ENCODE measurements around the gene PCK2. TPM values are rescaled to one million over a fixed set of nuclear protein-coding genes. Genes with fewer than 3 reads are reported as not detected.

Gene PCK2
- total RNA-seq, 2 donors from 2014 or later, result 1.8 to 10.7 TPM

DNA sequence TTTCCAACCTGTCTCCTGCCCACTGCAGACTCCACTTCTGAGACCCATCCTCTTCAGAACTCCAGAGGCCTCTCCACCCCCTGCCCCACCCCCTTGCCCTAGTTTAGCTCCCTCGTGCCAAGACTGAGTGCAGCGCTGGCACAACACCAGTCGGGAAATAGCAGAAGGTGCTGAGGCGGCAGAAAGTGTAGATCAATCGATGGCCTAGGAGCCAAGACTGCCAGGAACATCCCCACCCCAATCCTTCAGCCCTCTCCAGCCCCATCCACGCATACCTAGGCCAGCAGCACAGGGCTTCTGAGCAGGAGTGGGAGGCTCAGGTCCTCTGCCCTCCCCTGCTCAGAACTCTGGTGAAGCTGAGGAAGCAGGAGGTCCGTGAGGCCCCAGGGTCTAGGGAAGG lies 21.7 kb upstream of the PCK2 start:
- no peak overlapping the region for H3K27ac ChIP-seq
- peaks cover 0 to 11% of the 10 kb centered on the region in 2 donors for H3K4me1 ChIP-seq
- TF ChIP-seq, protein P1, sequence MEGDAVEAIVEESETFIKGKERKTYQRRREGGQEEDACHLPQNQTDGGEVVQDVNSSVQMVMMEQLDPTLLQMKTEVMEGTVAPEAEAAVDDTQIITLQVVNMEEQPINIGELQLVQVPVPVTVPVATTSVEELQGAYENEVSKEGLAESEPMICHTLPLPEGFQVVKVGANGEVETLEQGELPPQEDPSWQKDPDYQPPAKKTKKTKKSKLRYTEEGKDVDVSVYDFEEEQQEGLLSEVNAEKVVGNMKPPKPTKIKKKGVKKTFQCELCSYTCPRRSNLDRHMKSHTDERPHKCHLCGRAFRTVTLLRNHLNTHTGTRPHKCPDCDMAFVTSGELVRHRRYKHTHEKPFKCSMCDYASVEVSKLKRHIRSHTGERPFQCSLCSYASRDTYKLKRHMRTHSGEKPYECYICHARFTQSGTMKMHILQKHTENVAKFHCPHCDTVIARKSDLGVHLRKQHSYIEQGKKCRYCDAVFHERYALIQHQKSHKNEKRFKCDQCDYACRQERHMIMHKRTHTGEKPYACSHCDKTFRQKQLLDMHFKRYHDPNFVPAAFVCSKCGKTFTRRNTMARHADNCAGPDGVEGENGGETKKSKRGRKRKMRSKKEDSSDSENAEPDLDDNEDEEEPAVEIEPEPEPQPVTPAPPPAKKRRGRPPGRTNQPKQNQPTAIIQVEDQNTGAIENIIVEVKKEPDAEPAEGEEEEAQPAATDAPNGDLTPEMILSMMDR (IDR thresholded peaks at IDR 0.05), result no peak
- H3K9me3 ChIP-seq, result no peaks in the 10 kb centered on the region
- H3K27me3 ChIP-seq, result no peaks in the 10 kb centered on the region
- H3K4me3 ChIP-seq, result no peak overlapping the region
- DNase-seq (ENCODE audit: low spot score), result no peak
- no peaks in the 10 kb centered on the region for H3K36me3 ChIP-seq

DNA sequence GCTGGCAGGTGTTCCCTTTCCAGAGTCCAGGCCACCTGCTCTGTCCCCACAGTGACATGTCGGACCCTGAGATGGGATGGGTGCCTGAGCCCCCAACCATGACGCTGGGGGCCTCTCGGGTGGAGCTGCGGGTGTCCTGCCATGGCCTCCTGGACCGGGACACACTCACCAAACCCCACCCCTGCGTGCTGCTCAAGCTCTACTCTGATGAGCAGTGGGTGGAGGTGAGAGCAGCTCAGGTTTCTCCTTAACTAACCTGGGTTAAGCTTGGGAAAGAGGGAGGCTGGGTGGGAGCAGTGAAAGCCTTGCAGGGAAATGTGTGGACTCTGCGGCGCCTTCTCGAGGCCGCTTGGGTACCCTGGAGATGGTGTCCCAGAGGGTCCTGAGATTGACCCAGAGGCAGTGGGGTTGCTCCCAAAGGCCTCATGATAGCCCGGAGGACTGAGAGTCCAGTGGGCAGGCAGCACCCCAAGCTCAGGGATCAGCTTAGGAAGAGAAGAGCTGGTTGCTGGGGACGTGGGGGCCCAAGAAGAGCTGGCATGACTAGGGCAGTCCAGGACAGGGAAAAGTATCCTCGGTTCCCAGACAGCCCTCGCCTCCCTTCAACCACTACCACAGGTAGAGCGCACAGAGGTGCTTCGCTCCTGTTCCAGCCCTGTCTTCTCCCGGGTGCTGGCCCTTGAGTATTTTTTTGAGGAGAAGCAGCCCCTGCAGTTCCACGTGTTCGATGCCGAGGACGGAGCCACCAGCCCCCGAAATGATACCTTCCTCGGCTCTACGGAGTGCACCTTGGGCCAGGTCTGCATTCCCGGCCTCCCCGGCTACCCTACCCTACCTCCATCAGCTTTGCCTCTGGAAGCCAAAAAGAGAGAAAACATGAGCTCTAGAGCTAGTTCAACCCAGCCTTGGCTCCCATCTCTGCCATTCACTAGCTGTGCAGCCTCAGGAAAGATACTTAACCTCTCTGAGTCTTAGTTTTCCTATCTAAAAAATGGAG lies 20.9 kb upstream of the PCK2 start:
- no peaks in the 10 kb centered on the region for H3K9me3 ChIP-seq
- no peaks in the 10 kb centered on the region for H3K27me3 ChIP-seq
- no peak for DNase-seq (ENCODE audit: low spot score)
- H3K27ac ChIP-seq, result no peak overlapping the region
- TF ChIP-seq, protein P1 (IDR thresholded peaks at IDR 0.05), result no peak
- no peaks in the 10 kb centered on the region for H3K36me3 ChIP-seq
- H3K4me1 ChIP-seq, result peaks cover 0 to 11% of the 10 kb centered on the region in 2 donors
- no peak overlapping the region for H3K4me3 ChIP-seq

DNA sequence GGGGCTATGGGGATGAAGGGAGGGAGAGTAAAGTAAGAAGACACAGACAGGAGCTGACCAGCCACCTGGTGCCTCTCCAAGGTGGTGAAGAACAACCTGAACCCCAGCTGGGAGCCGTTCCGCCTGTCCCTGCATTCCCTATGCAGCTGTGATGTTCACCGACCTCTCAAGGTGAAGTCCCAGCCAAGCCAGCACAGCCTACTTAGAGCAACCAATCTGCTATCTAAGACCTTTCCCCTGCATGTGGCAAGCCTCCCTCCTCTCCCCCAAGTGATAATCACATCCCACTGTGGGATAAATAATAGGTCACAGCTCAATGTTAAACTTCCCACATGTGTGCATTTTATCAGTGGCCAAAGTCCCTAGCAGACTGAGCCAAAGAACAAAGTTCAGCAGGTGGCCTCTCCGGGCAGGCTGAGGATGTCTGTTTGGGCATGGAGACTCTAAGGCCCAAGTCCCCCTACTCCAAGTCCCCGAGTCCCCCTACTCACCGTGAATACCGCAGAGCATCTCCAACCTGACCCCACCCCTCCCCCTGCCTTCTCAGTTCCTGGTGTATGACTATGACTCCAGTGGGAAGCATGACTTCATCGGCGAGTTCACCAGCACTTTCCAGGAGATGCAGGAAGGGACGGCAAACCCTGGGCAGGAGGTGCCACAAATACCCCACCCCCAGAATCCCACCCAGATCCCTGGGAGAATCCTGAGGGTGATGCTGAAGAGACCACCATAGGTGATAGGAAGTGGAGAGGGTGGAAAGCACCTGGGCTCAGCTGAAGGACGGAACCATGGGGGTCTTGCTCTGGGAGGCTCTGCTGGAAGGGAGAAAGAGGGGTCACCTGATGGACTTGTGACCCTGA lies 19.3 kb upstream of the PCK2 start:
- DNase-seq (ENCODE audit: low spot score), result no peak
- no peaks in the 10 kb centered on the region for H3K27me3 ChIP-seq
- TF ChIP-seq, protein P1 (IDR thresholded peaks at IDR 0.05), result no peak
- H3K4me1 ChIP-seq, result peaks cover 0 to 11% of the 10 kb centered on the region in 2 donors
- no peaks in the 10 kb centered on the region for H3K9me3 ChIP-seq
- no peaks in the 10 kb centered on the region for H3K36me3 ChIP-seq
- no peak overlapping the region for H3K27ac ChIP-seq
- H3K4me3 ChIP-seq, result no peak overlapping the region

DNA sequence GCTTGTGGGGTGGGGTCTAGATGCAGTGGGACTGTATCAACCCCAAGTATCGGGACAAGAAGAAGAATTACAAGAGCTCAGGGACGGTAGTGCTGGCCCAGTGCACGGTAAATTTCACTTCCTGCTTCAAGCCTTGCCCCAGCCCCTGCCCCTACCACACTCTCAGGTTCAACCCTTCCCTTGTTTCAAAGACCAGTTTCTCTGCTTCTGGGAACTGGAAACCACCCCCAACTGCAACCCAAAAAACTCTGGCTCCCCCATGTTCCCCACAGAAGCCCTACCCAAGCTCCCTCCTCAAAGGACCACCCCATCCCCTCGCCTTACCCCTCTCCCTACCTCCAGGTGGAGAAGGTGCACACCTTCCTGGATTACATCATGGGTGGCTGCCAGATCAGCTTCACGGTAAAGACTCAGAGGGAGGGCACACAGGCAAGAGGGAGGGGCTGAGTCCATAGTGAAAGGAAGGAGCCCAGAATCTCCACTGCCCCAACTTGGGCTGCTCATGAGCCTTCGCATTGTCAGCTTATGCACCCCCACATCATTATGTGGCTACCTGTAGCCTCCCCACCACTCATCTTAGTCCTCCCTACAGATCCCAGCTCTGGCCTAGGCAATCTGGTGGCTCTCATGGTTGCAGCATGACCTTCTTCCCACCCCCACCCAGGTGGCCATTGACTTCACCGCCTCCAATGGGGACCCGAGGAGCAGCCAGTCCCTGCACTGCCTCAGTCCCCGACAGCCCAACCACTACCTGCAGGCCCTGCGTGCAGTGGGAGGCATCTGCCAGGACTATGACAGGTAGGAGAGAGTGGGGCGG lies 18.4 kb upstream of the PCK2 start:
- TF ChIP-seq, protein P1 (IDR thresholded peaks at IDR 0.05), result no peak
- no peak overlapping the region for H3K4me3 ChIP-seq
- peaks cover 0 to 13% of the 10 kb centered on the region in 2 donors for H3K4me1 ChIP-seq
- H3K27ac ChIP-seq, result no peak overlapping the region
- H3K9me3 ChIP-seq, result no peaks in the 10 kb centered on the region
- no peak for DNase-seq (ENCODE audit: low spot score)
- H3K27me3 ChIP-seq, result no peaks in the 10 kb centered on the region
- H3K36me3 ChIP-seq, result no peaks in the 10 kb centered on the region

DNA sequence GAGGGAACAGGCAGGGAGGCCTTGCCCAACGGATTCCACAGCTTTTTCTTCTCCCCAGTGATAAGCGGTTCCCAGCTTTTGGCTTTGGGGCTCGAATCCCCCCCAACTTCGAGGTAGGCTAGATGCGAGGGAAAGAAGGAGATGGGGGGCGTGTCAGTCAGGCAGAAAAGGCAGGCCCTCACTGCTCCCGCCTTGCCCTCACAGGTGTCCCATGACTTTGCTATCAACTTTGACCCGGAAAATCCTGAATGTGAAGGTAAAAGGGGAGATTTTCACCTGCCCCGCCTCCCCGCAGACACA lies 17.9 kb upstream of the PCK2 start:
- no peaks in the 10 kb centered on the region for H3K27me3 ChIP-seq
- H3K36me3 ChIP-seq, result no peaks in the 10 kb centered on the region
- H3K4me3 ChIP-seq, result no peak overlapping the region
- no peak overlapping the region for H3K27ac ChIP-seq
- TF ChIP-seq, protein P1 (IDR thresholded peaks at IDR 0.05), result no peak
- H3K9me3 ChIP-seq, result no peaks in the 10 kb centered on the region
- peaks cover 0 to 17% of the 10 kb centered on the region in 2 donors for H3K4me1 ChIP-seq
- no peak for DNase-seq (ENCODE audit: low spot score)
